CD4-positive, alpha-beta T cell treated with Interleukin-15 for 1 hour (primary cell): ENCODE measurements around the gene LRP4.

Experiments
- DNase-seq: peaks from one replicate; pipeline ENCODE4 v3.0.0-alpha.2; 2020

LRP4 gene

DNA sequence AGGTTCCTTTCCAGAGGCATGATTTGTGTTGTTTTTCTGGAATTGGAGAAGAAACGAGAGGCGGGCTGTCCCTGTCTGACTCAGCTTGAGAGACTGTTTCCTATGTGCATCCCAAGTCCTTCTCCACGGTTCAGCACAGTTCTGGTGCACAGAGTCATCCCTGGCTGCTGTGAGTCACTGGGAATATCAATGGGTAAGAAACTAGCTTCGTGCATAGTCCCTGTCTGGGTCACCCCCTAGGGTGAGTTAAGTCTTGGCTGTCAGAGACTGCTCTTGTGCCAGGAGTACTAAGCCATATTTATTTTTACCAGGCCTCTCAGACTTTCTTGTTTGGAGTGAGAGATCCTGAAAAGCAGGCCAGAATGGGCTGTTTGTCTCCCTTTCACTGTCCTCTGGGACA, 2.4 kb upstream of the LRP4 start:
- no peak for DNase-seq

DNA sequence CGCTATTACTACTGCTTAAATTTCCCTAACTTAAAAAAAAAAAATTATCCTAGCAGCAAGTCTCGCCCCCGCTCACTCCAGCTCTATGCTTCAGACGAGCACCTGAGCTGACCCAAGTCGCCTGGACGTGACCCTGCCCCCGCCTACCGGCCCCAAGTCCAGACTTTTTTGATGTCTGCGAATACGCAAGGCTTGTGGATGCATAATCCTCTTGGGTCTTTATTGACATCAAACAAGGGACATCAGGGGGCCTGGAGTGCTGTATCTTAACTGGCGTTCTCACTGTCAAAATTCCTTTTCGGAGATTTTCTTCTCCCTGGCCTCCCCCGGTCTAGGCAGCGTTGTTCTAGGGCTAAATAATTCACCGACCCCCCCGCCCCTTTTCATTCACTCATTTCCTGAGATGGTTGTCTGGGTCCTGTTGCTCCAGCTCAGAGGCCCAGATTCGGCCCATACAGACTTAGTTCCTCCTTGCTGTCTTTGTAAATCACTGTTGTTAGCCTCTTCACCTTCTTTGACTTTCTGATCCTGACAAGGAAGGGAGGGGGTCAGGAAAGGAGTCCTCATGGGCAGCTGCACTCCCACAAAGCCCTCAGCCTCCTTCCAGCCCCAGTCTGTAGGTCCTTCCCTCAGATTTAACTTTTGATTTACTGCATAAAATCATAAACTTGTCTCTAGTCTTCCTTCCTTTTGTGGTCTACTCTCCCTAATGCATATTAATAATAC, 601 bp upstream of the LRP4 start:
- DNase-seq: no peak

DNA sequence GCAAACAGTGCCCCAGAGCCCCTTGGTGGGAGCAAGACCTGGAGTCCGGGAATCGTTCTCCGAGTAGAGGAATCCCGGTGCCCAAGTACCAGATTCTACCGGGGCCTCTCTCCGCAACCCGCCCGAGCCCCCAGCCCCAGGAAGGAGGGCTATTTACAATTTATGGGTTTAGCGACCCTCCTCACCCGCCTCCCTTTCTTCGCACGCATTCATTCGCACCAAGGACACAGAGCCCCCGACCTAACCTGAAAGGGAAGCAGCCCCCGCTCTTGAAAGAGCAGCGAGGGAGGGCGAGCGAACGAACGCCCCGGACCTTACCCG, 628 bp downstream of the LRP4 start:
- DNase-seq: no peak

DNA sequence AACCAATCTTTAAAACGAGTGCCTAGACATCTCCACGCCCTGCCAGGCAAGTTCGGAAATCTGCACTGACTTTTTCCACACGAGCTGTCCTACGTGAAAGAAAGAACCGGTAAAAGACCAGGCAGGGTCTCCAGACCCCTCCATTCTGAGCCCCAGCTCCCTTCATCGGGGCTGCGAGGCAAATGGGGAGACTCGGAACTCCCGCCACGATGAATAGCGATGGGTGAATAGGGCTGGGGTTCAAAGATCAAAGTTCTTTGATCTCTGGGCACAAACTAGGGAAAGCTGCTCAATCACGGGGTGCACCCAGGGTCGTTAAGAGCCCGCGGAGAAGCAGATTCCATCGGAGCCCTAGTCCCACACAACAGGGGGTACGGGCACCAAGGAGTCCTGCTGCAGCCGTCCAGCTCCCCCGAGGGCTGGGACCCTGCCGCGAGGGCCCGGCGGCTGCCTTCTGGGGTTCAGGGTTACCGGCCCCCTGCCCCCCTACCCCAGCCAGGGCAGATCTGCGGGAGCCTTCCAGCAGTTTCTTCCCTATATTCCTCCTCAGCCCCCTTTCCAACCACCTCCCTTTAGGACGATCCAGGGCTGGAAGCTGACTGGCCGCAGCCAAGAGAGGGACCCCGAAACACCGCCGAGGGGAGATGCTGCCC, 1.1 kb downstream of the LRP4 start:
- DNase-seq: no peak

DNA sequence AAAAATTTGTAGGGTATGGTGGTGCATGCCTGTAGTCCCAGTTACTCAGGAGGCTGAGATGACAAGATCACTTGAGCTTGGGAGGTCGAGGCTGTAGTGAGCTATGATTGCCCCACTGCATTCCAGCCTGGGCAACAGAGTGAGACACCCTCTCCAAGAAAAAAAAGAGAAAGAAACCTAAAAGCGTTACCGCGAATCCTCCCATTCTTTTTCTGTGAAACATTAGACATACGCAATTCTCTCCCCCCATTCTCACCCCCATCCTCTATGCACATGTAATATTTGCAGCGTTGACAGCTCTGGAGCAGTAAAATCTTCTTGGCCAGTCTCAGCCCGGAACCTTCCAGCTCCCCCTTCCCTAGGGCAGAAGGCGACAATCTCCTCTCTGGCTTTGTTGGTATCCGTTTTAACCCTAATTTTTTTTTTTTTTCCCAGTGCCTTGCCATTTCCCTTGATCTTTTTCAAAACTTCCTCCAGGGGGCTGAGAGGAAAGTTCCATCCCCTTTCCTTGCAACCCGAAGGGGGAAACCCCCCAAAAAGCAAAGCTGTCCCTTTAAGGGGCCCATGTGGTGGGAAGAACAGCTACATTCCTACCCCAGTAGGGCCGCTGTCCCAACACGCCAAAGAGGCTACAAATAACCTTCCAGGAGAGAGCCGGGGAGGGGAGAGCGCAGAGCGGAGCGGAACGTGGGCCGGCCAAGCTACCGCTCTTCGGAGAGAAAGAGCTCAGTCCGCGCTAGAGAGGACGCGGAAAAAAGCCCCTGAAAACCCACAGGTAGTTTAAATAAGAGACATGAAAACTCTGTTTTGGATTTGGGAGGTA, 1.9 kb downstream of the LRP4 start:
- DNase-seq: no peak

DNA sequence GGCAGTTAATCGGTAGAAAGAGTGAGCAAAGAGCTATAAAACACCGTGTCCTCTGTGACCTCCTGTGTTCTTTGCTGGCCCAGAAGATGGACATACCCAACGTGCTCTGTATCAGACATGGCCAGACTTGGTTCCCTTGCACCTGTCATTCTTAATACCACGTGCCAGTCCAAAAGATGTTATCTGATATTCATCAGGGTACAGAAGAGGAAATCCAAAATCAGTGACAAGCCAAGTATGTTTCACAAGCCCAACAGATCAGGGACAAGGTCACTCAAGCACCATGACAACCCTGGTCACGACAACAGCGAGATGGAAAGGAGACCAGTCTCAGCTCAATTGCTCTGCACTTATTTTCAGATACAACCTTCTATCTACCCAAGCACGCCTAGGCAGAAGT, 3.4 kb downstream of the LRP4 start:
- DNase-seq: no peak

DNA sequence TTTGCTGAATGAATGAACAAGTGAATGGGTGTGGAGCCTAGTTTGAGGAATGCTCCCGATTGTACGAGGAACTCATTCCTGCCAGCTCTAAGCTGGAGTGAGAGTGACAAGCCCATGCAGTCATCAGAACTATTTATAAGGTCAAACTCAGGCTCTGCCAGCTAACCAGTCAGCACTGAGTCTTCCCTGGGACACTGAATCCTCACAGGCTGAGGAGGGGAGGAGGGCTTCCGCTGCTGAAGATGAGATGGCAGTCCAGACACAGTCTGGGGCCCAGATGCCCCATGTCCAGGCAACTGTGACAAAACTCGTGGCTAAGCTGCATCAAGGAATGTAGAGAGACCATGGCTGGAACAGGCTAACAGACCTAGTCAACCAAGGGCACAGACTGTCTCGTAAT, 4.0 kb downstream of the LRP4 start:
- no peak for DNase-seq

DNA sequence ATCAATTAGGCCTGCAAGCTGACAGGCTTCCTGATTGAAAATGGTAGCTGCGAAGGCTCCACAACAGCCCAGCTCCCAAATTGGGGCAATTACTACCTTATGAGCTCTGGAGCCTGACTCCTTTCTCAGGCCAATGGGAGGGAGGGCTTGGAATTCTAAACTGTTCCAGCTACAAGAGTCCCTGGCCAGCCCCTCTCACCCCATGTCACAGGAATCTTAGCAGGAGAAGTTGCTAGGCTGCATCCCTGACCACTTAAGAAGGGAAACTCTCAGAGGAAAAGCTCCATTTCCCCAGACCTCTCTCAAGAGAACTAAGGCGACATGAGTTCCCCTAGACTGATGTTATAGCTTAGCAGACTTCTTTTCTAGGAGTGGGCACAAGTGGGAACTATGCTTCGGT, 4.9 kb downstream of the LRP4 start:
- no peak for DNase-seq

DNA sequence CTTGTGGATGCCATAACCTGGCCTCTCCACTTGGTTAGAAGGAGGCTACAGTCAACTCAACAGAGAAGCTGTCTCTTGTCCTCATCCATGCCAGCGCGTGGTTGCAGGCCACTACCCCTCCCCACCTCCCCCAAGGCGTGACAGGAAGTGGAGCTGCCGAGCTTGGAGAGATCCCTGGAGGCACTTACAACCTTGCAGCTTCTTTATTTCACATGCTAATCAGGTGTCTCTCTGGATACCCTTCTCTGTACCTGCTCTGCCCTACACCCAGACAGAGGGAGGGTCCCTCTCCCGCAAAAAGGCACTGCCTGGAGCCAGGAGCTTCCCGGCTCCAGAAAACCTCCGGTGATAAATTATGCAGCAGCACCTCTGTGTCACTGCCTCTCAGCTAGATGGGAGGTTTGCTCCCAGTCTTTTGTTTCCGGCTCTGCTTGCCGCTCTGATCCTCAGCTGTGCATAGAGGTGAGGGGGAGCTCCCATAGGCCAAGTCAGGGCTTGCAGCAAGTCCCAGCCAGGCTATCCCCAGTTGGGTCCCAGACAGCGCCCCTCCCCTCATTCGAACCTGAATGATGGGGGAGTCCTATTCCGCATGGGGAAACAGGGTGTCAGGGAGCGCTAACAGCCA, 5.7 kb downstream of the LRP4 start:
- DNase-seq: no peak

DNA sequence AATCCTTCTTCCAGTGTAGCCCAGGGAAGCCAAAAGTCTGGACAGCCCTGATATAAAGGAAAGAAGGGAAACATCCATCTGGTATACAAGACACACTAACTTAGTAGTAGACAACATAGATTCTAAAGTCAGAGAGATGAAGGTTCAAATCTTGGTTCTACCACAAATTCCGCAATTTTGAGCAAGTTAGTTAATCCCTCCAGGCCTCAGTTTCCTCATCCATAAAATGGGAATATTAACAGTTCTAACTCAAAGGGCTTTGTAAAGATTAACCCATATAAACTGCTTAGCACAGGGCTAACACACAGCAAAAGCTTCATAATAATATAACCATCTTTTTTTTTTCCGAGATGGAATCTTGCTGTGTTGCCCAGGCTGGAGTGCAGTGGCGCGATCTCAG, 10.7 kb downstream of the LRP4 start:
- DNase-seq: no peak

DNA sequence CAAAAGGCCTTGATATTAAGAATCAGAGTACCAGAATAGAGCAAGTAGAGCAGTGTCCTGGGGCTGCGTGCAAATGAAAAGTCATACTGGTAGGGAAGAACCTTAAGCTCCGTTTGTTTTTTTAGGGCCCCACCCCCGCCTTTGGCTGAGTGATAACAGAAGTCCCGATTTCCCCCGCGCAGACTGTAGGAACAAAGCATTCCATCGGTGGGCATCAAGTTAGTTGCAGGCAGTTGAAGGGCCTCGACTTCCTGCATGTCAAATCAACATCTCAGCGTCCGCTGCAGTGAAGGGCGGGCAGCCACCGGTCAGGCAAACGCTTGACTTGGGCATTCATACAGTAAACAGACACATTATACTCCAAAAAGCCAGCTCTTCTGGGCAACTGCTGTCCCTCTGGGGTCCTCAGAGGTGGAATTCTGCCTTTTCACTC, 11.7 kb downstream of the LRP4 start:
- no peak for DNase-seq

DNA sequence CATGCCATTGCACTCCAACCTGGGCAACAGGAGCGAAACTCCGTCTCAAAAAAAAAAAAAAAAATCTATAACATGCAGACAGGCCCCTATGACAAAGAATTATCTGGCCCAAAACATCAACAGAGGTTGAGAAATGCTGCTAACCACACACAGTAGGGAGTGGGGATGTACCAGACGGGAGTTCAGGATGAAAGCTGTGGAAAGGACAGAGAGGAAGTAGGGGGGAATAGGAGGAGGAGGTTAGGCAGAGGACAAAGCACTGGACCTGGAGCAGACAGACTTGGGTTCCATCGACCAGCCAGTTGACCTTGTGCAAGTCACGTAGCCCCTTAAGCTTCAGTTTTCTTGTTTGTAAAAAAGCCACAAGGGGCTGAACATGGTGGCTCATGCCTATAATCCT, 12.5 kb downstream of the LRP4 start:
- no peak for DNase-seq

DNA sequence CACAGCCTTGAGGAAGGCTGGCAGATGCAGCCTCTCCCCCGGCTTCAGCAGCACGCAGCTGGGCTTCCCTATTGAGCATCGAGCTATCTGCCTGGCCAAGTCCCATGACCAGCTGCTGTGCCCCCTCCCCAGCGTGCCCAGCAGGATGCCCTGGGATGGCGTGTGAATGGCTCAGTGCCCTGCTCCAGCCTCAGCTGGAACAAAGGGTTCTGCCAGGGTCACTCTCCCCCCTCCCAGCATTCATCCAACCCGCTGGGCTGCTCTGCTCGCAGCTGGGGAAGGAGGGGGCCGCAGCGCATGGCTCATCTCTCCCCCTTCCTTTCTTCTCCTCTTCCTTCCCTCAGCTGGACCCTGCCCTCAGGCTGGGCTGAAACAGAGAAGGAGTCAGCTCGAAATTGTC, 14.5 kb downstream of the LRP4 start:
- DNase-seq: no peak

DNA sequence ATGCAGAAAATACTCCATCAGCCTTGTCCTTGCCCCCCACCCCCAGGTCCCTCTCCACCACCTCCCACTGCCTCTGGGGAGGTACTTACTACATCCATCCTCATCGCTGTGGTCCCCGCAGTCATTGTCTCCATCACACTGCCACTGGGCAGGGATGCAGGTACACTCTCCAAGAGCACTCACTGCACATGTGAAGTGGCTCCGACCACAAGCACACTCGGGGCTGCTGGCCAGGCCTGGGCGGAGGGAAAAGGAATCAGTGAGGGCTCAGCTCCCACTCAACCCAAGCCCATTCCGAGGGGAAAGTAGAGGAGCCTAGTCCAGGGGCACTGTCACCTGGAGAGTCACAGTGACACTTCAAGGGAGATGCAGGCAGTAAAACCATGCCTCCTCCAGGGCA, 15.7 kb downstream of the LRP4 start:
- no peak for DNase-seq

DNA sequence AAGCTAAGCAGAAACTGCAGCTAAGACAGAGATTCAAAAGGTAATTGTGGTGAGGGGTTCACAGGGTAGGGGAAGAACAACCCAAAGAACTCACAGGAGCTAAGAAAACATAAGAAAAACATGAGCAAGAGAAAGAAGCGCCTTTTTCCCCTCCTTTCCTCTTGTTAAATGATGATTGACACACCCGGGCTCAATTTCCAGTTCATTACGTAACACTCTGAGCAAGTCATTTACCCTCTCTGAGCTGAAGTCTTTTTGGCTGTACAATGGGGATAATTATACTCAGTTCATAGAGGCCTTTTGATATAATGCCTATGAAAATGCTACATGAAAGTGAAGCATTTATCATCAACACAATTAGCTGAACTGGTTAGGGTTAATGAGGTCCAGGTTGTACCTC, 17.2 kb downstream of the LRP4 start:
- no peak for DNase-seq

DNA sequence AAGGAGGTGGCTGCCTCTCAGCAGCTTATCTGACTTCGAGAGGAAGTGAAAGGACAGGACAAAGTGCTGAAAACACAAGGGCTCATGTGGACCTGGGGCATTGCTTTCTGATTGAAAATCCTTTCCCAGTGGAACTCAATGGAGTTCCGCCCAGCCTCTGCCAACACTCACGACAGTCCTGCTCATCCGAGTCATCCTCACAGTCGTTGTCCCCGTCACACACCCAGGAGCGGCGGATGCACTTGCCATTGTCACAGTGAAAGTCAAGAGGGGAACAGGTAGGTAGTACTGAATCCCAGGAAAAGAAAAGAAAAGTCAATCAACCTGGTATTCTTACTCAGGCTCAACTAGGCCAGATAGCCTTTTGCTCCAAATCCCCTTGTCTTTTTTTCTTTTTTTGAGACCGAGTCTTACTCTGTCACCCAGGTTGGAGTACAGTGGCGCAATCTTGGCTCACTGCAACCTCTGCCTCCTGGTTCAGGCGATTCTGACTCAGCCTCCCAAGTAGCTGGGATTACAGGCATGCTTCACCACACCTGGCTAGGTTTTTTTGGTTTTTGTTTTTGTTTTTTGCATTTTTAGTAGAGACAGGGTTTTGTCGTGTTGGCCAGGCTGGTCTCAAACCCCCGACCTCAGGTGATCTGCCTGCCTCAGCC, 18.1 kb downstream of the LRP4 start:
- DNase-seq: no peak

DNA sequence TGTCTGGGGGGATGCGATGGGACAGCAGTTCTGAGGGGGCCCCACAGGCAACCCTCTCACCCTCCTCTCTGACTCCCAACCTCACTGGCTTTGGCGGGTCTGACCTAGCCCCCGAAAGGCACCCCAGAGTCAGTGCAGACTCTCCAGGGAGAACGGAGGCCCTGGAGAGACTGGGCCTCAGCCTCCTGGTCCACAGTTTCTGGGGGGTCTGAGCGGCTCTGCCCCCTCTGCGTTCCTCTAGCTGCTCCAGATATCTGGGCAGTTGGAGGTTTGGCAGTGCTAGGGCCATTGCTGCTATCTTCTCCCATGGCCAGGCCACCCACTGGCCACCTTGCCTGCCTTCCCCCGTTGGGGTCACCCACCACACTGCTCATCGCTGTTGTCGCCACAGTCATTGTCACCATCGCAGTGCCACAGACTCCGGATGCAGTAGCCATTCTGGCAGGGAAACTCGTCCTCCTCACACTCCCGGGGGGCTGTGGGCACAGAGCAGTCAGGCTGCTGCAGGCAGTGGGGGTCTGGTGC, 18.8 kb downstream of the LRP4 start:
- no peak for DNase-seq

DNA sequence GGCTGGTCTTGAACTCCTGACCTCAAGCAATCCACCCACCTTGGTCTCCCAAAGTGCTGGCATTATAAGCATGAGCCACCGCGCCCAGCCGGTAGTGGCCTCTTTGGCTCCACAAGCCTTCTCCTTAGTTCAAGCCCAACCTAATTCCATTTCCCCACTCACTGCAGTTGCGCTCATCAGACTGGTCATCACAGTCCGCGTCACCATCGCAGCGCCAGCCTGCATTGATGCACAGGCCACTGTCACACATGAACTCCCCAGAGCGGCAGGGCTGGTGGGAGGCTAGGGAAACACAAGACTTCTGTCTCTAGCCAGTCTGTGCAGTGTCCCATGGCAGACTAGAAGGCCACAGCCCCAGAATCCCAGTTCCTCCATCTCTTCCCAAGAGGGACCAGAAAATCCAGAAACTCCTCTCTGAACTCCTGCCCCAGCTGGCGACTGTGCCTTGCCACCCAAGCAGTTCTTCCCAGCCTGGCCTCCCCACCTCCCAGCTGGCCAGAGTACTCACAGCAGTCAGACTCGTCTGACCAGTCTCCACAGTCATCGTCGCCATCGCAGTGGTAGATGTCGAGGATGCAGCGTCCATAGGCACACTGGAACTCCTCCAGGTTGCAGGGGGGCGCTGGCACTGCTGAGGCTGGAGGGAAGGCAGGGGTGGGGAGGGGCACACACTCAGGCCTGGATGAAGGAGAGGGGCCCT, 19.8 kb downstream of the LRP4 start:
- DNase-seq: no peak

DNA sequence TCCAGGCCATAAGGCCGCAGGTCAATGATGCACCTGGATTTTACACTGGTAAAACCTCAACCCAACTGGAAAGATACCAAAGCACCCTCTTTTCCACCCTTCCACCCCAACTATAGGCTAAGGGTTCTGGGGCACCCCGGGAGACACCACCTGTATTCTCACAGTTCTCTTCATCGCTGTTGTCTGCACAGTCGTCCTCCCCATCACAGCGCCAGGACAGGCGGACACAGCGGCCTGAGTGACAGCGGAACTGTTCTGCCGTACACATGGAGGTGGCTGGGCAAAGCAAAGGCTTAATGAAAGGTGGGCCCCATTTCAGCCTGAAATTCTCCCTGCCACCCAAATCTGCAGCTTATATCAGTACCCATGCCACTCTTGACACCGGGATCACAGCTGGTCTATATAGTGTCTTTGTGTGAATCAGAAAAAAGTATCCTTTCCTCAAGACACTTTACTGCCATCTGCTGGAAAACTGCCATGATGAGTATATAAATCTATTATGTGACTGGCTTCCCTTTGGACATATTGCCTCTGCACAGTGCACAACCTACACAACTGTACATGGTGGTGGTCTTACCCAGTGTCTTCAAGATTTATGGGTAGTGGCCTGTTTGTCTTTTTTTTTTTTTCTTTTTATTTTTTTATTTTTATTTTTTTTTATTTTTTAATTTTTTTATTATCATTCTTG, 21.5 kb downstream of the LRP4 start:
- no peak for DNase-seq

DNA sequence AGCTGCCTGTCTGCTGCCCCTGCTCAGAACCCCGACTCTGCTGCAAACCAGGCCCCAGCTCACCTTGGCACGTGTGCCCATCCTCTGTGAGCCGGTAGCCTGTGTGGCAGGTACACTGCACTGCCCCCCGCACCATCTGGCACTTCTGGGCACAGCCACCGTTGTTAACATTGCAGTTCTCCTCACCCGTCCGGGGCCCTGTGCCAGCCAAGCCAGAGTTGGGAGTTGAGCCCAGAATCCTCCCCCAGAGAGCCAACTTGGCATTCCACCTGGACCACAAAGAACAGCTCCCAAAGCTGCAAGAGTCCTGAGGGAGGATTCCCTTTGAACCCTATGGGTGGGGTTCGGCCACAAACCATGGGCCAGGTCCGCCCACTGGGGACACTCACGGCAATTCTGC, 22.5 kb downstream of the LRP4 start:
- no peak for DNase-seq

DNA sequence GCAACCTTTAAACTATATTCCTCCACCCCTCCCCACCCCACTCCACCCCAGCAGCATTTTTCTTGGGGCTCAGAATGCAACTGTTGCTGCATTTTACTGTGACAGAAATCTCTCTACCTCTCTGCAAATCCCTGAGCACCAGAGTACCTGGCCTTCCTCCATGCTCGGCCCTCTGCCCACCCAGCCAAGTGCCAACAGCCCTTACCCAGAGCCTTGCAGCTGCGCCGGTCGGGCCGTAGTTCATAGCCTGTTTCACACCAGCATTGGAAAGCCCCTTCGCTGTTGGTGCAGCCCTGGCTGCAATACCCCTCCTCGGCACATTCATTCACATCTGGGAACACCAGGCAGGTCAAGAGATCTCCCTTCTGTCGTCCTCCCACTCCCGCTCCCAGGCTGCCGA, 23.4 kb downstream of the LRP4 start:
- no peak for DNase-seq

DNA sequence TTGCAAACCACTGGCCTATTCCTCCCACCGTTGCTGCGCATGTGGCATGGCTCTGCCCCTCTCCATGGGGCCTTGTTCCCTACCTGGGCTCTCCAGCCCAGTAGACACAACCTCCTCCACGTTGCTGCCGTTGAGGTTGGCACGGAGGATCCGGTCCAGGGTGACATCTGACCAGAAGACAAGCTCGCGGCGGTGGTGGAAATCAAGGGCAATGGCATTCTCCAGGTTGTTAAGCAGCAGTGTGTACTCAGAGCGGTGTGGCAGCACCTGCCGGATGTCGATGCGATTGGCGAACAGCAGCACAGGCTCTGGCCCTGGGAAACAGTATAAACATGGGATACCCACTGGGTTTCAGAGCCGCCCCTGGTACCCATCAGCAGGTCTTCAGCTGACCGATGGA, 23.8 kb downstream of the LRP4 start:
- no peak for DNase-seq
